Bronchial epithelial cell (primary cell): ENCODE results near the gene SLC5A5. TPM values are rescaled to one million over a fixed set of nuclear protein-coding genes. Genes with fewer than 3 reads are reported as not detected.

Source experiments
- DNase-seq: peaks from one replicate; pipeline ENCODE4 v3.0.0-alpha.2; 2010; ENCODE audit warnings: low read depth
- FAIRE-seq: peaks from 2 replicates; lab custom pipeline; 2011; peaks lifted over from hg19 to GRCh38; lab: Jason Lieb, UNC
- H3K27me3 ChIP-seq: 2 replicates; pipeline ENCODE4 v1.5.1; 2011; ENCODE audit warnings: low read length; ENCODE audit not compliant: control insufficient read depth, insufficient read depth
- H3K36me3 ChIP-seq: 2 replicates; pipeline ENCODE4 v1.5.1; 2011; ENCODE audit warnings: low read length; ENCODE audit not compliant: control insufficient read depth, insufficient read depth
- H3K4me3 ChIP-seq: 2 replicates; pipeline ENCODE4 v1.5.1; 2011; ENCODE audit warnings: mild to moderate bottlenecking, low read depth, low read length, control low read depth
- CTCF ChIP-seq: IDR thresholded peaks from 2 replicates; pipeline ENCODE4 v1.5.1; 2011; ENCODE audit warnings: mild to moderate bottlenecking, moderate library complexity, low read length, control low read depth, inconsistent platforms; ENCODE audit not compliant: insufficient read depth, severe bottlenecking
- total RNA-seq: library from RNA; depleted of rRNA; stranded (reverse); fragments of >200 nt; gene quantifications from 2 replicates; pipeline ENCODE4 v1.2.1, GENCODE V29; 2014

Gene SLC5A5
- total RNA-seq, 1 donor from 2014 or later = under 0.01 TPM

GRCh38 chr19:17854061-17854460, 17.7 kb upstream of the SLC5A5 start:
- no peak for DNase-seq
- Histone ChIP-seq H3K4me3 (no peak overlapping the region), H3K27me3 (no peaks in the 10 kb centered on the region), H3K36me3 (no peaks in the 10 kb centered on the region)
- no peak for FAIRE-seq
- no peak for TF ChIP-seq CTCF

- FAIRE-seq (no peak), DNase-seq (peak; percentile 37)
Measured at GRCh38 chr19:17855280-17856152, 16.2 kb upstream of the SLC5A5 start.

GRCh38 chr19:17859533-17860330, 12.0 kb upstream of the SLC5A5 start, which contains the start of gene RPL18A:
TSS of gene RPL18A (plus strand) at chr19:17859910. CDS start at chr19:17859957, 47 bp downstream.
- peak; percentile 99 for DNase-seq
- H3K36me3 ChIP-seq = peaks cover 26% of the 10 kb centered on the region
- FAIRE-seq = no peak
- peak; percentile 93 for TF ChIP-seq CTCF
- no peaks in the 10 kb centered on the region for H3K27me3 ChIP-seq
- peak within 1 kb of the TSS; percentile 100 for H3K4me3 ChIP-seq

More at GRCh38 chr19:17855280-17856152, 16.2 kb upstream of the SLC5A5 start:
- TF ChIP-seq CTCF = peak; percentile 100
- H3K27me3 ChIP-seq = no peaks in the 10 kb centered on the region
- H3K4me3 ChIP-seq = no peak overlapping the region
- no peaks in the 10 kb centered on the region for H3K36me3 ChIP-seq

GRCh38 chr19:17860331-17860992, 11.3 kb upstream of the SLC5A5 start:
- FAIRE-seq = no peak
- H3K4me3 ChIP-seq = peak overlapping the region; percentile 100
- TF ChIP-seq CTCF = no peak
- peaks cover 26% of the 10 kb centered on the region for H3K36me3 ChIP-seq
- no peaks in the 10 kb centered on the region for H3K27me3 ChIP-seq
- DNase-seq = no peak

- no peak for TF ChIP-seq CTCF
- DNase-seq = no peak
- H3K4me3 ChIP-seq = peak overlapping the region; percentile 100
- H3K36me3 ChIP-seq = peaks cover 26% of the 10 kb centered on the region
- H3K27me3 ChIP-seq = no peaks in the 10 kb centered on the region
- FAIRE-seq = no peak
Measured at GRCh38 chr19:17860993-17861360, 10.8 kb upstream of the SLC5A5 start.
